GM18517 (cell line): ENCODE data around the gene CCNI2.

ENCODE experiments used
- ATAC-seq: cut with Tn5 transposase; IDR thresholded peaks from one replicate; pipeline ENCODE4 v1.9.1; 2021; ENCODE audit warnings: mild to moderate bottlenecking, moderate library complexity; ENCODE audit not compliant: unreplicated experiment

The CCNI2 gene

GRCh38 chr5:132764671-132765238, 17.5 kb downstream of the CCNI2 start:
- ATAC-seq: no peak

GRCh38 chr5:132765311-132766019, 18.2 kb downstream of the CCNI2 start:
- no peak for ATAC-seq

GRCh38 chr5:132766020-132766805, 19.0 kb downstream of the CCNI2 start:
- ATAC-seq: no peak

- ATAC-seq: no peak
These were observed 19.5 kb downstream of the CCNI2 start for GRCh38 chr5:132766806-132767055.

GRCh38 chr5:132767150-132767549, 19.9 kb downstream of the CCNI2 start:
- ATAC-seq: no peak

GRCh38 chr5:132768485-132768868, 21.3 kb downstream of the CCNI2 start:
- ATAC-seq: no peak

GRCh38 chr5:132770476-132771159, 23.4 kb downstream of the CCNI2 start:
- ATAC-seq: no peak

- ATAC-seq: no peak
These were observed 24.3 kb downstream of the CCNI2 start for GRCh38 chr5:132771503-132771998.

GRCh38 chr5:132772291-132773070, 25.3 kb downstream of the CCNI2 start:
- ATAC-seq: no peak

- no peak for ATAC-seq
These were observed 25.9 kb downstream of the CCNI2 start for GRCh38 chr5:132773114-132773513.

GRCh38 chr5:132773601-132774355, 26.6 kb downstream of the CCNI2 start:
- ATAC-seq: no peak

- ATAC-seq: no peak
These were observed 27.2 kb downstream of the CCNI2 start for GRCh38 chr5:132774406-132774805.

GRCh38 chr5:132774896-132775295, 27.7 kb downstream of the CCNI2 start:
- ATAC-seq: no peak

GRCh38 chr5:132775476-132775961, 28.3 kb downstream of the CCNI2 start:
- ATAC-seq: no peak

GRCh38 chr5:132776131-132776937, 29.1 kb downstream of the CCNI2 start:
- ATAC-seq: peak; percentile 24

GRCh38 chr5:132776938-132777208, 29.6 kb downstream of the CCNI2 start:
- ATAC-seq: no peak

- ATAC-seq: peak; percentile 60
These were observed 30.2 kb downstream of the CCNI2 start, which contains the start of gene SEPTIN8 for GRCh38 chr5:132777209-132778069. Gene SEPTIN8, minus strand, starts transcription at chr5:132777239. Its CDS starts 102 bp downstream, at chr5:132777137.

- ATAC-seq: no peak
These were observed 30.9 kb downstream of the CCNI2 start for GRCh38 chr5:132778129-132778528.
